Stimulated activated CD8-positive, alpha-beta memory T cell treated with anti-CD3 and anti-CD28 coated beads, Interleukin-15, amount 100 ng/mL, for 4 hours (primary cell): ENCODE results near the gene COMMD10.
A peak's percentile ranks its signal among the peaks of the same experiment; 100 is the strongest.
"Not testable (repeated sequence)": the region's sequence is repeated elsewhere in the genome, so short reads cannot be mapped to it uniquely, and the experiment has no call there.

Experiments used
- DNase-seq, 2 donors: peaks; one replicate each; pipeline ENCODE4 v3.0.0-alpha.2; 2020; ENCODE audit warnings: low read depth in 2 of 2

Gene COMMD10

GRCh38 chr5:116097301-116097700 lies 12.5 kb downstream of the COMMD10 start:
- DNase-seq = no peak

- DNase-seq = no peak
These were observed 14.2 kb downstream of the COMMD10 start for GRCh38 chr5:116098998-116099397.

GRCh38 chr5:116104941-116105340 lies 20.1 kb downstream of the COMMD10 start:
- DNase-seq = not testable (repeated sequence)

- no peak for DNase-seq
These were observed 30.3 kb downstream of the COMMD10 start for GRCh38 chr5:116115163-116115562.

GRCh38 chr5:116130471-116130870 lies 45.6 kb downstream of the COMMD10 start:
- no peak for DNase-seq

- no peak for DNase-seq
These were observed 46.2 kb downstream of the COMMD10 start for GRCh38 chr5:116130976-116131375.

- DNase-seq = no peak
These were observed 48.5 kb downstream of the COMMD10 start for GRCh38 chr5:116133281-116133680.

- DNase-seq = peak in 1 of 2 donors; percentile 2
These were observed 50.5 kb downstream of the COMMD10 start for GRCh38 chr5:116135344-116135743.

GRCh38 chr5:116137544-116138378 lies 52.9 kb downstream of the COMMD10 start:
- no peak for DNase-seq

- no peak for DNase-seq
These were observed 57.7 kb downstream of the COMMD10 start for GRCh38 chr5:116142495-116142894.

- DNase-seq = no peak
These were observed 59.3 kb downstream of the COMMD10 start for GRCh38 chr5:116144103-116144502.

GRCh38 chr5:116144991-116145390 lies 60.2 kb downstream of the COMMD10 start:
- DNase-seq = no peak

- no peak for DNase-seq
These were observed 60.6 kb downstream of the COMMD10 start for GRCh38 chr5:116145416-116145815.

GRCh38 chr5:116152169-116152568 lies 67.3 kb downstream of the COMMD10 start:
- no peak for DNase-seq

GRCh38 chr5:116153687-116154174 lies 68.9 kb downstream of the COMMD10 start:
- DNase-seq = no peak

- no peak for DNase-seq
These were observed 69.4 kb downstream of the COMMD10 start for GRCh38 chr5:116154252-116154651.

- DNase-seq = no peak
These were observed 70.1 kb downstream of the COMMD10 start for GRCh38 chr5:116154931-116155330.

- DNase-seq = no peak
These were observed 73.1 kb downstream of the COMMD10 start for GRCh38 chr5:116157902-116158301.

GRCh38 chr5:116159006-116159405 lies 74.2 kb downstream of the COMMD10 start:
- no peak for DNase-seq

GRCh38 chr5:116174111-116174510 lies 89.3 kb downstream of the COMMD10 start:
- no peak for DNase-seq

- DNase-seq = no peak
These were observed 91.3 kb downstream of the COMMD10 start for GRCh38 chr5:116176121-116176520.

- no peak for DNase-seq
These were observed 94.1 kb downstream of the COMMD10 start for GRCh38 chr5:116178925-116179324.

- DNase-seq = no peak
These were observed 124.3 kb downstream of the COMMD10 start for GRCh38 chr5:116209166-116209565.

- no peak for DNase-seq
These were observed 127.4 kb downstream of the COMMD10 start for GRCh38 chr5:116212225-116212624.
